Germinal center (tissue), 1 donor: Measurements from ENCODE around the gene FOXP1.

Experiments
- DNase-seq: peaks from one replicate; pipeline ENCODE4 v3.0.0; 2012; ENCODE audit warnings: mixed read lengths, low spot score

The FOXP1 gene

DNA sequence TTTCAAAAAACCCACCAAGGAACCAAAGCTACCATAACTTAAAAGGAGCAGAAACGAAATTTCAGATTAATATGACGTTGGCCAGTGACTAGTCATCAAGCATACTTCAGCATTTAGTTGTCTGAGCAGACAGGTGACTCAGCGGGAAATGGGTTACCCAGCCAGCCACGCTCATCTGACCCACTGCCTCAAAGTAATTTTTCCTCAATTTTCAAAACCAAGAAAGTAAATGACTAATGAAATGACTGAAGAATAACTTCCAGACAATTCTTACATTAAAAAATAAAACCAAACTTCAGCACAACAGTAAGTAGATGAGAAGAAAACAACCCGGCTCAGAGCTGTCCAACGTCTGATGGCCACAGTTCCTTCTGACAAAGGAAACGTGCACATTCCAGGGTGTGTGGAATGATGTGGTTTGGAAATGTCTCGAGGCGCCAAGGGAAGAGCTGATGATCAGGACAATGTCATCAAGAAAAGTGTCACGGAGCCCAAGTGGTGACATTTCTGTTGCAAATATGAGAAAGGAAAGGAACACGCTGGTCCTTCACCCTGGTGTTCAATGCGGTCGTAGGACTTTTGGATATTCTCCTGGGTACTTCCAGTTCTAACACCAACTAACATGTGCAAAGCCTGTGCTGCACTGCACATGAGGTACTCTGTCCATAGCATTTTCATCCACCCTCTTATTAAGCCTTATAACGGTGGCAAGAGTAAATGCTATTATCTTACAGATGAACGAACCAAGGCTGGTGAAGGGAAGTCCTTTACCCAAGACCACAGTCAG lies 79.1 kb downstream of the FOXP1 start:
- no peak for DNase-seq

DNA sequence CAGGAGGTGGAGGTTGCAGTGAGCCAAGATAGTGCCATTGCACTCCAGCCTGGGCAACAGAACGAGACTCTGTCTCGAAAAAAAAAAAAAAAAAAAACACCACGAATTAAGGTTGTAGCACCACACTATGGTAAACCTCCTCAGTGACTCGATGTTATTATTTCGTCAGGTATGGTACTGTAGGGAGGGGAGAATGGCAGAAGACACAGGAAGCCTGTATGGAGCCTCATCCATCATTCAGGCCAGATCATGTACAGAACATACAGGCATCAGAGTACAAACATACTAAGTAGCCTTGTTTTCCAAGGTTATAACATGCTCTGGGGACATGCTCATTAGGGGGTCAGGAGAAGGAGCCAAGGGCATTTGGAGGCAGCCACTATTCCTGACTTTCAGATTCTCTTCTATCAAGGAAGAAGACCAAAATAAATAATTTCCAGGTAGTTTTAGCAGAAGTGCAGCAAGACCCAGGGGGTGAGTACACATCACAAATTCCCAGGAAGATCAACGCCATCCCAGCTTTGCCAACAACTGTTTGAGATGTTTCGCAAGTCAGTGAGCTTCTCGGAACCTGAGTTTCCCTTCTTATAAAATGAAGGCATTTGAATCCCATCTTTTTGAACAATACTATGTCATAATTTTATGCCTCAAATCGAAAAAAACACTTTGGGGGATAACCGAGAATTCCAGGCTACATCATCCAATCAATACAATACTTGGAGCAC lies 79.8 kb downstream of the FOXP1 start:
- no peak for DNase-seq

DNA sequence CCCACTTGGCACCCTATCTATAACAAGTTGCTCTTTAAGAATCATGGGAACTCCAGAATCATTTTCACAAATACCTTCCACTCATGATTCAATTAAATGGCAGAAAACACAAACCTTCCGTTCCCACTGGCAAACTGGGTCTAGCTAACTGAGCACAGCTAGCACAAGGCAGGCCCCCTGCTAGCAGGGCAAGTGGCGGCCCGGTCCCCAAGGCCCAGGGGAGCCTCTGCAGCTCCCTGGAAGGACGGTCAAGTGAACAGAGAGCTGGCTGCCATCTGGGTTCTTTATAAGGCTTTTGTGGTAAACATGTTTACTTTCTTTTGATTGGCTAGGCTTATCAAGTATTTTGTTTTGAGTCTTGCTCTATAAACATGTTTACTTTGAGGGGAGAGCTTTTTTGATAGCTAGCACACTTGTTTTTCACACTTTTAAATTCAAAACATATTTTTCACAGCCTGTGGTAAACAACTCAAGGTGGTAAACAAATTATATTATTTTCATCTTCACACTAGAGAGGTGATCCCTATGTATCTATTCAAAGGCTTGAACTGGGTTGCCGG lies 81.4 kb downstream of the FOXP1 start:
- peak; percentile 47 for DNase-seq

- no peak for DNase-seq
Observed at GRCh38 chr3:71500696-71501095, 82.8 kb downstream of the FOXP1 start.

GRCh38 chr3:71499227-71499876 lies 84.2 kb downstream of the FOXP1 start:
- no peak for DNase-seq

GRCh38 chr3:71498543-71498942 lies 85.0 kb downstream of the FOXP1 start:
- DNase-seq: no peak

DNA sequence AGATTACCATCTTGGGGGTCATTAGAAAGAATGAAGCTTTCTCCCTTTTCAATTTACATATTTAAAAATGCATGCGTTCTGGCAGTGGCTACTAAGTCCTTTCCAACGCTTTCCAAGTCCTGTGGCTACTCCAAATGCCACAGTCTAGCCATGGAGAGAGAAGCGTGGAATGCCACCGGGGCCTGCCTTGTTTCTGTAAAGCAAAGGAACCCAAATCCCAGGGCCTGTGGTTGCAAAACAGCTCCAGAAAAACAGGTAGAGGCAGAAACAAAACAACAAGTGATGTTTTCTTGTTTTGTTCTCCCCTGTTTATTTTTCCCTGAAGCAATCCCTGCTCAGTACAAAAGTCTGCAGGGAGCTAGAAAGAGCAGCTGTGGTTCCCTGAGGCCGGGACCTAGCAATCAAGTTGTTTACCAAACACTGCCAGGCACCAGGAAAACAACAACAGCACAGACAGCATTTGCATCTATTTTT lies 85.5 kb downstream of the FOXP1 start:
- DNase-seq: no peak

GRCh38 chr3:71497367-71497897 lies 86.1 kb downstream of the FOXP1 start:
- DNase-seq: no peak

GRCh38 chr3:71495708-71496472 lies 87.6 kb downstream of the FOXP1 start:
- DNase-seq: no peak

- no peak for DNase-seq
Observed at GRCh38 chr3:71494212-71494611, 89.3 kb downstream of the FOXP1 start.

GRCh38 chr3:71492974-71493771 lies 90.4 kb downstream of the FOXP1 start:
- no peak for DNase-seq

GRCh38 chr3:71492566-71492965 lies 91.0 kb downstream of the FOXP1 start:
- DNase-seq: no peak

DNA sequence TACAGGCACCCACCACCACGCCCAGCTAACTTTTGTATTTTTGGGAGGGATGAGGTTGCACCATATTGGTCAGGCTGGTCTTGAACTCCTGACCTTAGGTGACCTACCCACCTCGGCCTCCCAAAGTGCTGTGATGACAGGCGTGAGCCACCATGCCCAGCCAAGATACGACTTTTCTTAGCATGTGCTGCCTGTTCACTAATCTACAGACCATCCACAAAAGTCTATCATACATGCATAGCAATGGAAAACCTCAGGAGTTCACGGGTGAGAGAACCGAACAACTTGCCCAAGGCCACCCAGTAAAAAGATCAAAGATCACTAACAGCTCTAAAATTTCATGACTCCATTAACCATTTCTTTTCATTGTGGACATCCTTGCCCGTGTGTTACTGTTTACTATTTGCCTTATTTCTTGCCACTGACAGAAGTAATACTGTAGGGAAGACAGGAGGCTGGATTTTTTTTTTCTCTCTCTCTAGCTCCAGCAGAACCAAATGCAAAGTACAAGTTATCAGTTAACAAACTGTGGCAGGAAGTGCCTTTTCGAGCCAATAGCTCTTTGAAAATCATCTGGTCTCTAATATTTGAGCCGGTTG lies 92.3 kb downstream of the FOXP1 start:
- DNase-seq: no peak

GRCh38 chr3:71490692-71491091 lies 92.8 kb downstream of the FOXP1 start:
- no peak for DNase-seq

DNA sequence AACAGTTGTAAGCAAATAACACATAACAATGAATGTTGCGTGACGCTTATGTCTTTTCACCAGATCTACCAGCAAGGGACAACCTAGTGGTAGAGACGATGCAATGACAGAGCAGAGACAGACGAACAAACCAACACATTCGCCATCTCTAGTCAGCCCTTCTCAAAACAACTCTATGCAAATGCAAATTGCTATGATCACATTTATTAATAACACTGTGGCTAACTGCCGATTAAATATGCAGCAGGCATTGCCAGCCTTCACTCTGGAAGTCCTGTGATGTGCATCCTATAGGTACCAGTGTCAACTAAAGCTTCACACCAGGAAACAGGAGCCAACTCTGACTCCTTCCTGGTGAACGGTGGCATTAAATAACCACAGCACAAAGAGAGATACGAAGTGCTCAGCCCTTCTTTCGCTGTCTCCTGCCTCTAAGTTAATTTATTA lies 94.2 kb downstream of the FOXP1 start:
- no peak for DNase-seq

- DNase-seq: no peak
Observed at GRCh38 chr3:71488882-71489281, 94.6 kb downstream of the FOXP1 start.

DNA sequence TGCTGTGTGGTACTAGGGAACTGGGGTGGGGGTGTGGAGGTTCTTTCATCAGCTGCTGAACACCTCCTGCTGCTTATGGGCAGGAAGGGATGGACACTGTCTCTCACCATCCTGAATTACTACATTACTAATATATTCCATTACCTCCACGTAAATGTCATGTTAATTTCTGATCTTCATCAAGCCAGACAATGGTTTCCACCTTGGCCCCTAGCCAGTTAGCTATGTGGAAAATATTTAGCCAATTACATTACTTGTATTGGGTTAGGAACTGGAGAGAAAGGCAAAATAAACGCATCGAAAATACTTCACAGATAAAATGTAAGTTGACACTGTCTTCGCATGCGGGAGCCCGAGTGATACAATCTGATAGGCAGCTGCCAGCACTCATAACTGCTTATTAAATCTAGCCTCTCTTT lies 95.1 kb downstream of the FOXP1 start:
- DNase-seq: no peak

DNA sequence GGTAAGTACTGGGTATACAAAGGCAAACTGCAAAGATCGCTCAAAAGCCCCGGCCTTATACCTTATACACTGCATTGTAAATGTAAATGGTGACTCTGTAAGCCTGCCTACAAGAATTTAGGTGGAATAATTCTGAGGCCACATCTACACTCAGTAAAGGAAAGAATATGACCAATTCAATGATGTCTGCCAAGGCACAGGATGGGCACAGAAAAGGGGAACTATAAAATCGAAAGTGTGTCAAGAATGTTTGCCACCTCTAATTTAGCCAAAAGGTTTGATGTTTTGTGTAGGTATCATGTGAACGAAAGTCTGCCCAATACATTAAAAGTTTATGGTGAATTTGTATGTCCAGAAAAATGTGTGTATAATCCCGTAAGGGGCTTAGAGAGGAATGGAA lies 96.1 kb downstream of the FOXP1 start:
- DNase-seq: peak; percentile 33

DNA sequence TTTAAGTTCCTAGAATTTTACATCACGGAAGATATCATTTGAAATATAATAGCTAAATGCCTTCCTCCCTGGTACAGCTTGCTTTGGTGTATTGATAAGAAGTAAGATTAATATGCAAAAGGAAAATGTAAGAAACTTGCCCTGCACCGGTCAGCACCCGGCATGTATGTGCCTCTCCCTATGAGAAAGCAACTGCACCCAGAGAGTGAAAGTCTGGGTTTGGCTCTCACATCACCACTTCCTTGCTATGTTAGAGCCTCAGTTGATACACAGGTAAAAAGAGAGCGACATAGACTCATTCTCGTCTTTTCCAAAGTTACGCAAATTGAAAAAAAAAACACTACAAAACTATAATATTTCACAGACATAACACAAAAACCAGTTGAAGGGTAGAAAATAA lies 96.7 kb downstream of the FOXP1 start:
- no peak for DNase-seq

GRCh38 chr3:71485896-71486295 lies 97.6 kb downstream of the FOXP1 start:
- DNase-seq: no peak
